MCF 10A (cell line): Measurements from ENCODE around the gene TNS3. TPM values are rescaled to one million over a fixed set of nuclear protein-coding genes. Genes with fewer than 3 reads are reported as not detected.

Source experiments
- BruUV-seq: library from RNA; stranded (reverse); fragments of 400-500 nt; replicated peaks from 2 replicates; lab custom pipeline; 2021; lab: Mats Ljungman, UMichigan
- CTCF ChIA-PET: fragments of 300-600 bp; sonication (Branson Sonifier 250); formaldehyde crosslinking; extraction: SDS; loops from one replicate; lab custom pipeline; 2021; ENCODE audit warnings: antibody characterized with exemption, inconsistent platforms; lab: Yijun Ruan, JAX
- POLR2A ChIA-PET: fragments of 300-600, 350-650 bp; sonication (Branson Sonifier 250); formaldehyde crosslinking; extraction: SDS; loops from one replicate; lab custom pipeline; 2020; ENCODE audit warnings: antibody characterized with exemption, inconsistent platforms; lab: Yijun Ruan, JAX
- DNase-seq: peaks from one replicate; pipeline ENCODE4 v3.0.0-alpha.2; 2018; ENCODE audit not compliant: unreplicated experiment
- H3K27ac Mint-ChIP-seq: one replicate; pipeline ENCODE4 v1.8.0; 2022; ENCODE audit warnings: mild to moderate bottlenecking, low read depth, mixed read lengths; ENCODE audit not compliant: unreplicated experiment
- H3K27me3 Mint-ChIP-seq: one replicate; pipeline ENCODE4 v1.8.0; 2022; ENCODE audit warnings: mixed read lengths; ENCODE audit not compliant: insufficient read depth, unreplicated experiment
- H3K36me3 Mint-ChIP-seq: one replicate; pipeline ENCODE4 v1.8.0; 2022; ENCODE audit warnings: mild to moderate bottlenecking, moderate library complexity, mixed read lengths; ENCODE audit not compliant: insufficient read depth, unreplicated experiment
- H3K4me1 Mint-ChIP-seq: one replicate; pipeline ENCODE4 v1.8.0; 2022; ENCODE audit warnings: mixed read lengths; ENCODE audit not compliant: insufficient read depth, unreplicated experiment
- H3K4me3 Mint-ChIP-seq: one replicate; pipeline ENCODE4 v1.8.0; 2022; ENCODE audit warnings: mild to moderate bottlenecking, moderate library complexity, mixed read lengths; ENCODE audit not compliant: unreplicated experiment
- H3K9me3 Mint-ChIP-seq: one replicate; pipeline ENCODE4 v1.8.0; 2022; ENCODE audit warnings: mixed read lengths; ENCODE audit not compliant: unreplicated experiment
- intact Hi-C: fragments of 100-400 bp; cut with micrococcal nuclease; formaldehyde crosslinking; loops from 2 replicates; pipeline ENCODE4 v1.14.1; 2022
- total RNA-seq: library from RNA; stranded (reverse); gene quantifications from 2 replicates; pipeline ENCODE4 v1.2.3, GENCODE V29; 2022
- TF ChIP-seq, protein P1 (sequence below): fragments of 200-600 bp; IDR thresholded peaks from one replicate; pipeline ENCODE4 v1.8.0; 2022; ENCODE audit warnings: antibody characterized with exemption, mild to moderate bottlenecking; ENCODE audit not compliant: unreplicated experiment

The TNS3 gene
- total RNA-seq, 1 experiment from 2014 or later: 30.1 TPM

DNA sequence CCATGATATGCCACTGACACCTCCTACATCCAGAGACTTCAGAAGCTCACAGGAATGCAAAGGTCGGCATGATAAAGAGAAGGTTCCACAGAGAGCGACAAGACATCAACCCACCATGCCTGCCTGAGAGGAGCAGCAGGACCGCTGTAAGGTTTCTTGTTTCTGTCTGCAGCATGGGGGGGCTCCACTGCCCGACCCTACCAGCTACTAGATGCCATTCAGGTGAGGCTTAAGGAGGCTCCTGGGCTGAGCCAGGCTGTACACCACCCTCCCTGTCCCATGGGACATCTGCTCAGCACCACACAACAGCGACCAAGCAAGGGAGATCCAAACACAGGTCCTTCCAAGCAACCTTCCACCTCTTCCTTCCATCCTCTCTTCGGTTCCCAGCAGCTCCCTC is 234.6 kb downstream of the TNS3 start:
- BruUV-seq: no TSS peak
- H3K4me3 Mint-ChIP-seq: no peak overlapping the region
- H3K4me1 Mint-ChIP-seq: no peaks in the 10 kb centered on the region
- ChIA-PET CTCF (interaction anchor here (1.8 kb wide), 1 partner anchor 81 kb away, joined by 4 read pairs; no protein-coding TSS in a partner anchor), POLR2A (interaction anchor here (1.7 kb wide), 1 partner anchor 11 kb away, joined by 4 read pairs; no protein-coding TSS in a partner anchor)
- intact Hi-C loops: no loop called here
- no peaks in the 10 kb centered on the region for H3K9me3 Mint-ChIP-seq
- peaks cover 44% of the 10 kb centered on the region for H3K36me3 Mint-ChIP-seq
- TF ChIP-seq, protein P1, sequence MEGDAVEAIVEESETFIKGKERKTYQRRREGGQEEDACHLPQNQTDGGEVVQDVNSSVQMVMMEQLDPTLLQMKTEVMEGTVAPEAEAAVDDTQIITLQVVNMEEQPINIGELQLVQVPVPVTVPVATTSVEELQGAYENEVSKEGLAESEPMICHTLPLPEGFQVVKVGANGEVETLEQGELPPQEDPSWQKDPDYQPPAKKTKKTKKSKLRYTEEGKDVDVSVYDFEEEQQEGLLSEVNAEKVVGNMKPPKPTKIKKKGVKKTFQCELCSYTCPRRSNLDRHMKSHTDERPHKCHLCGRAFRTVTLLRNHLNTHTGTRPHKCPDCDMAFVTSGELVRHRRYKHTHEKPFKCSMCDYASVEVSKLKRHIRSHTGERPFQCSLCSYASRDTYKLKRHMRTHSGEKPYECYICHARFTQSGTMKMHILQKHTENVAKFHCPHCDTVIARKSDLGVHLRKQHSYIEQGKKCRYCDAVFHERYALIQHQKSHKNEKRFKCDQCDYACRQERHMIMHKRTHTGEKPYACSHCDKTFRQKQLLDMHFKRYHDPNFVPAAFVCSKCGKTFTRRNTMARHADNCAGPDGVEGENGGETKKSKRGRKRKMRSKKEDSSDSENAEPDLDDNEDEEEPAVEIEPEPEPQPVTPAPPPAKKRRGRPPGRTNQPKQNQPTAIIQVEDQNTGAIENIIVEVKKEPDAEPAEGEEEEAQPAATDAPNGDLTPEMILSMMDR: no peak
- H3K27ac Mint-ChIP-seq: no peak overlapping the region
- no peaks in the 10 kb centered on the region for H3K27me3 Mint-ChIP-seq
- no peak for DNase-seq

DNA sequence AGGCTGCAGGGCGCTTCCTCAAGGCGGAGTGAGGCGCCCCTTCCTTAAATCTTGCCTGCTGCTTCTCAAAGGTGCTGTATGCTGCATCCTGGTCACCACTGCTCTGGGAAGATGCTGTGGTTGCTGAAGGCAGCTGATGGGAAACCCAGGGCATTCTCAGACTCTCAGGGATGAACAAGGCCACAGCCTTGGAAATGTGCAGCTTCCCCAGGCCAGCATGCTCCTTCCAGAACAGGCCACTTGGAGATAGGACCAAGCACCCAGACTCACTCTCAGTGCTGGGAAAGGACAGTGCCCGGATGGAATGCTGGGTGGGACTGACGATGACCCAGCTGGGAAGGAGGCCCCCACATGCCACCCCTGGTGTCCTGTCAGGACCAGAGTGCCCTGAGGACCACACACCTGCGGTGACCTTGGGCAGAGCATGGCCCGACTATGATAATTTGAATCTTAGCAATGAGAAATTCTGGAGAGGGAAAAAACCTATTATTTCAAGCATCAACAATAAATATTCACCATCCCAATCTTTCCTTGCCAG is 235.5 kb downstream of the TNS3 start:
- intact Hi-C loops: no loop called here
- no peak overlapping the region for H3K27ac Mint-ChIP-seq
- ChIA-PET CTCF (interaction anchor here (1.2 kb wide), 1 partner anchor 80 kb away, joined by 5 read pairs; no protein-coding TSS in a partner anchor), POLR2A (no interaction called here)
- no peaks in the 10 kb centered on the region for H3K27me3 Mint-ChIP-seq
- no peaks in the 10 kb centered on the region for H3K4me1 Mint-ChIP-seq
- H3K9me3 Mint-ChIP-seq: no peaks in the 10 kb centered on the region
- TF ChIP-seq, protein P1: no peak
- no TSS peak for BruUV-seq
- H3K4me3 Mint-ChIP-seq: no peak overlapping the region
- DNase-seq: no peak
- peaks cover 49% of the 10 kb centered on the region for H3K36me3 Mint-ChIP-seq

DNA sequence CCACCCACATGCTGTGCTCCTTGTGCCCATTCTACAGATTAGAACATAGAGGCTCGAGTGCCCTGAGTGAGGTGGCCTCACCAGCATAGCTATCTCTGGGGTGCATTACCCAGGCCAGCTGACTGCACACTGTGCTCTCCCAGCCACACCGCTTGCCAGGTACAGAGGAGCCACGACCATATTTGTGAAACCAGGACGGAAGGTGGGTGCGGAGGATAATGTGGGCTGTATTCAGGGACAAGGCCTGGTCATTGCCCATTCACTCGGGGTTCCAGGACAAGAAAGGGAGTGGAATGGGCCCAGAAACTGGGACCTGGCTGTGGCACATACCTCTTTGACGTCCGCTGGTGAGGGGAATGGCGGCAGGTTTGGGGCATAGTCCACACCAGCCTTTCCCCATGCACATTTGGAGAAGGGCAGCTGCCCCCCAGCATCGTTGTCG is 236.0 kb downstream of the TNS3 start:
- no peak overlapping the region for H3K27ac Mint-ChIP-seq
- peaks cover 54% of the 10 kb centered on the region for H3K36me3 Mint-ChIP-seq
- TF ChIP-seq, protein P1: no peak
- ChIA-PET POLR2A (no interaction called here), CTCF (interaction anchor here (1.2 kb wide), 1 partner anchor 79 kb away, joined by 5 read pairs; no protein-coding TSS in a partner anchor)
- DNase-seq: no peak
- H3K4me3 Mint-ChIP-seq: no peak overlapping the region
- intact Hi-C loops: no loop called here
- H3K9me3 Mint-ChIP-seq: no peaks in the 10 kb centered on the region
- H3K4me1 Mint-ChIP-seq: no peaks in the 10 kb centered on the region
- H3K27me3 Mint-ChIP-seq: no peaks in the 10 kb centered on the region
- BruUV-seq: no TSS peak

DNA sequence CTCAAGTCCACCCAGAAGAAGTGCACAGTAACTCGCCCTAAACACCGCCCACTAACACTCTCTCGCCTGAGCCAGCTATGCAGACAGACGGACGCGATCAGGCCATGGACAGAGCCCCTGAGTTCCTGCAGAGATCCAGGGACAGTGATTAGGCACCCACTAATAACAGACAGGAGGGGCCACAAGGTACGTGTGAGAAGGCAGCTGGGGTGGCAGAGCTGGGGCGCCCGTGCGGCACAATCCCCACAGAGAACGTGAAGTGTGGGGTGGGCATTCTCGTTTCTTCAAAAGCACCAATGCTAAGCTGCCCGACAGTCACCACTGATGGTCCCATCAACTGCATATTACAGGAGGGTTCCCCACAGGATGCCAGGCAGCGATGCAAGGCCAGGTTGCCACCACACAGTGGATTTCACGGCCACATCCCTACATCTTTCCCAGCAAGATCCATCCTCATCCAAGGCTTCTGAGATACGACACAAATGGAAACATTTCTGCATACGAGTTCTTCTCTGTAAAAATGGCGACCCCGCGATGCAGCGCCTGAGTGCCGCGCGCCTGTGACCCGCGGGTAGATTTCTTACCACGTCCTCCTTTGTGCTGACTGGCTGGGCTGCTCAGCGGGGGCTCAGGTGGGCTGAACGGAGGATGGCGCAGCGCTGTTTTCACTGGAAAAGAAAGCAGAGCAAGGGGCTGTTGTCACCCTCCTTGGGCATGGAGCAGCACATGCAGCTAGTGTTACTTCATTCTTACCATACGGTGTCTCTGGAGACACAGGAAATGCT is 237.5 kb downstream of the TNS3 start:
- peaks cover 49% of the 10 kb centered on the region for H3K36me3 Mint-ChIP-seq
- TF ChIP-seq, protein P1: no peak
- intact Hi-C loops: no loop called here
- POLR2A ChIA-PET: interaction anchor here (0.9 kb wide), 1 partner anchor 17 kb away, joined by 3 read pairs; no protein-coding TSS in a partner anchor
- no peak overlapping the region for H3K4me3 Mint-ChIP-seq
- no peaks in the 10 kb centered on the region for H3K9me3 Mint-ChIP-seq
- CTCF ChIA-PET: interaction anchor here (0.6 to 1.5 kb wide), 3 partner anchors 78 to 1451 kb away, joined by 3 to 4 read pairs (median 4); no protein-coding TSS in a partner anchor
- no TSS peak for BruUV-seq
- H3K4me1 Mint-ChIP-seq: no peaks in the 10 kb centered on the region
- no peak overlapping the region for H3K27ac Mint-ChIP-seq
- H3K27me3 Mint-ChIP-seq: no peaks in the 10 kb centered on the region
- no peak for DNase-seq
